ENCODE results near the gene DPP10.

DPP10 gene

DNA sequence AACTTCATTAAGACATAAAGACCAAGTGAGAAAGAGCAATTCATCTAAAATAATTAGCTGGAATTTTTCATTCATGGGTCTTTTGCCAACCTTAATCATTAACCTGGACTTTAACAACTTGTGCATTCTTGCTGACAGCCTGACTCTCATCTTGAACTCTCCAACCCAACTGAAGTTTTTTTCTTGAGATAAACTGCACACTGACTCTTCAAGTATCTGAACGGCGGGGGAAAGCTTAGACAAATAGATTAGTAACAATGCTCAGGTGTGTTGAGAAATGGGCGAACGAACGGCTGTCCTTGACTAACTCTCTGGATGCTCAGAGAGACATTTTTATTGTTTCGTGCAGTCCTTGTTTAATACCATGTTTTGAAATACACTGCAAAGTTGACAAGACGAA lies 186.0 kb downstream of the DPP10 start:
- Histone ChIP-seq H3K4me2 (ENCODE audit: low read length) (no peak overlapping the region), H3K27ac (no peak overlapping the region), H3K9me3 (ENCODE audit: control insufficient read depth, low read length) (no peaks in the 10 kb centered on the region), H3K27me3 (ENCODE audit: control insufficient read depth, insufficient read depth, low read length) (no peaks in the 10 kb centered on the region), H3K9ac (no peak overlapping the region), H3K4me3 (ENCODE audit: low read depth, low read length) (no peak overlapping the region), H2AFZ (no peak overlapping the region), H3K4me1 (no peaks in the 10 kb centered on the region), H3K36me3 (ENCODE audit: control insufficient read depth, insufficient read depth, low read length) (no peaks in the 10 kb centered on the region), H3K79me2 (no peaks in the 10 kb centered on the region)
- TF ChIP-seq, protein P1, sequence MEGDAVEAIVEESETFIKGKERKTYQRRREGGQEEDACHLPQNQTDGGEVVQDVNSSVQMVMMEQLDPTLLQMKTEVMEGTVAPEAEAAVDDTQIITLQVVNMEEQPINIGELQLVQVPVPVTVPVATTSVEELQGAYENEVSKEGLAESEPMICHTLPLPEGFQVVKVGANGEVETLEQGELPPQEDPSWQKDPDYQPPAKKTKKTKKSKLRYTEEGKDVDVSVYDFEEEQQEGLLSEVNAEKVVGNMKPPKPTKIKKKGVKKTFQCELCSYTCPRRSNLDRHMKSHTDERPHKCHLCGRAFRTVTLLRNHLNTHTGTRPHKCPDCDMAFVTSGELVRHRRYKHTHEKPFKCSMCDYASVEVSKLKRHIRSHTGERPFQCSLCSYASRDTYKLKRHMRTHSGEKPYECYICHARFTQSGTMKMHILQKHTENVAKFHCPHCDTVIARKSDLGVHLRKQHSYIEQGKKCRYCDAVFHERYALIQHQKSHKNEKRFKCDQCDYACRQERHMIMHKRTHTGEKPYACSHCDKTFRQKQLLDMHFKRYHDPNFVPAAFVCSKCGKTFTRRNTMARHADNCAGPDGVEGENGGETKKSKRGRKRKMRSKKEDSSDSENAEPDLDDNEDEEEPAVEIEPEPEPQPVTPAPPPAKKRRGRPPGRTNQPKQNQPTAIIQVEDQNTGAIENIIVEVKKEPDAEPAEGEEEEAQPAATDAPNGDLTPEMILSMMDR (IDR thresholded peaks at IDR 0.05): no peak

GRCh38 chr2:114631146-114631545 lies 188.7 kb downstream of the DPP10 start:
- no peaks in the 10 kb centered on the region for H3K79me2 ChIP-seq
- no peak overlapping the region for H3K9ac ChIP-seq
- TF ChIP-seq, protein P1 (IDR thresholded peaks at IDR 0.05): no peak
- H3K4me2 ChIP-seq (ENCODE audit: low read length): no peak overlapping the region
- no peaks in the 10 kb centered on the region for H3K36me3 ChIP-seq (ENCODE audit: control insufficient read depth, insufficient read depth, low read length)
- H3K9me3 ChIP-seq (ENCODE audit: control insufficient read depth, low read length): no peaks in the 10 kb centered on the region
- no peaks in the 10 kb centered on the region for H3K4me1 ChIP-seq
- no peak overlapping the region for H2AFZ ChIP-seq
- H3K27ac ChIP-seq: no peak overlapping the region
- H3K27me3 ChIP-seq (ENCODE audit: control insufficient read depth, insufficient read depth, low read length): no peaks in the 10 kb centered on the region
- H3K4me3 ChIP-seq (ENCODE audit: low read depth, low read length): no peak overlapping the region

- Histone ChIP-seq H3K9me3 (ENCODE audit: control insufficient read depth, low read length) (no peaks in the 10 kb centered on the region), H3K4me3 (ENCODE audit: low read depth, low read length) (no peak overlapping the region), H3K36me3 (ENCODE audit: control insufficient read depth, insufficient read depth, low read length) (no peaks in the 10 kb centered on the region), H3K79me2 (no peaks in the 10 kb centered on the region), H3K4me1 (no peaks in the 10 kb centered on the region), H3K9ac (no peak overlapping the region), H3K27me3 (ENCODE audit: control insufficient read depth, insufficient read depth, low read length) (no peaks in the 10 kb centered on the region), H3K4me2 (ENCODE audit: low read length) (no peak overlapping the region), H3K27ac (no peak overlapping the region), H2AFZ (no peak overlapping the region)
- TF ChIP-seq, protein P1 (IDR thresholded peaks at IDR 0.05): no peak
Measured at GRCh38 chr2:114642166-114642770, 199.8 kb downstream of the DPP10 start.

DNA sequence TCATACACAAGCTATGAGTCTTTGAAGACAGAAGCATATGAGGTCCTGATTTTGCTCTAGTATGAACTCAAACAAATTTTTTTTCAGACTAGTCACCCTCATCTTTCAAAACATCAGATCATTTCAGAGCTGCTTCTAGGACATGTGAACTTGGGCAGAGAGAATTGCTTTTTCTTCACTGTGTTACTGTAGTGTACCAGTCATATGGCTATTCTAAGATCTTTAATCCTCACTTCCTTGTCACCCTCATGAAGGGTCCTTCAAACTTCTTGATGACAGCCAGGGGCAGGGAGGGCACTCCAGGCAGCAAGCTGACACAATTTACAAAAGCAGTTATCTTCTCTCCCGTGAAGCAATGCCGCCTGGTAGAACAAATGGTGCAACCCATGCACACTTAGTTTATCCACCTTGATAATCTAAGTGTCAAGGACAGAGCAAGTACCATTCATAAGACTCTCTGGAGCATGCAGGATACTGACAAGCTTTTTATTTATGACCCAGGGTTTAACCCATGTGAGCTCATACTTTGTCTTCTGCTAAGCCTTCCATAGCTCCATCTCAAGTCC lies 200.6 kb downstream of the DPP10 start:
- Histone ChIP-seq H3K27me3 (ENCODE audit: control insufficient read depth, insufficient read depth, low read length) (no peaks in the 10 kb centered on the region), H3K4me2 (ENCODE audit: low read length) (no peak overlapping the region), H3K4me3 (ENCODE audit: low read depth, low read length) (no peak overlapping the region), H3K4me1 (no peaks in the 10 kb centered on the region), H3K9ac (no peak overlapping the region), H2AFZ (no peak overlapping the region), H3K9me3 (ENCODE audit: control insufficient read depth, low read length) (no peaks in the 10 kb centered on the region), H3K79me2 (no peaks in the 10 kb centered on the region), H3K36me3 (ENCODE audit: control insufficient read depth, insufficient read depth, low read length) (no peaks in the 10 kb centered on the region), H3K27ac (no peak overlapping the region)
- TF ChIP-seq, protein P1 (IDR thresholded peaks at IDR 0.05): no peak

DNA sequence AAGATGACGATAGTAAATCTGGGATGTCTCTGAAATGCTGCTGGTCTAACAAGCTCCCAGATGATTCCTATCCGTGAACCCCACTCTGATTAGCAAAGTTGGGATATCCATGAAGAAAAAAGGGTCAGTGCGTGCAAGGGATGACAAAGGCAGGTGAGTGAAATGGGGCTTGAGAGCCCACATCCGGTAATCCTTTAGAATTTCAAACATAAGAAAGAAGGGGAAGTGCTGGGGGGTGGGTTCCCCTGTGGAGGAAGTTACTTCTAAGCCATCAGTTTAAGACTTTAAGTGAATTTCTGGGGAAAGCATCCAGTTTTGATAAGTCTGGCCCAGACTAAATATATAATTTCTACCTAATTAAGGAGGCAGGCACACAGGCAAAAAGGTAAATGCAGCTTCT lies 209.5 kb downstream of the DPP10 start:
- Histone ChIP-seq H3K27me3 (ENCODE audit: control insufficient read depth, insufficient read depth, low read length) (no peaks in the 10 kb centered on the region), H3K9me3 (ENCODE audit: control insufficient read depth, low read length) (no peaks in the 10 kb centered on the region), H2AFZ (no peak overlapping the region), H3K4me2 (ENCODE audit: low read length) (no peak overlapping the region), H3K4me1 (no peaks in the 10 kb centered on the region), H3K27ac (no peak overlapping the region), H3K4me3 (ENCODE audit: low read depth, low read length) (no peak overlapping the region), H3K9ac (no peak overlapping the region), H3K79me2 (no peaks in the 10 kb centered on the region), H3K36me3 (ENCODE audit: control insufficient read depth, insufficient read depth, low read length) (no peaks in the 10 kb centered on the region)
- TF ChIP-seq, protein P1 (IDR thresholded peaks at IDR 0.05): no peak

Data from parathyroid adenoma (tissue), 2 donors.